Measurements from ENCODE around the gene COX19. TPM values are rescaled to one million over a fixed set of nuclear protein-coding genes. Genes with fewer than 3 reads are reported as not detected.

COX19 gene
- total RNA-seq, 4 donors from 2014 or later, result 4.7 to 6.5 (median 5.2) TPM

DNA sequence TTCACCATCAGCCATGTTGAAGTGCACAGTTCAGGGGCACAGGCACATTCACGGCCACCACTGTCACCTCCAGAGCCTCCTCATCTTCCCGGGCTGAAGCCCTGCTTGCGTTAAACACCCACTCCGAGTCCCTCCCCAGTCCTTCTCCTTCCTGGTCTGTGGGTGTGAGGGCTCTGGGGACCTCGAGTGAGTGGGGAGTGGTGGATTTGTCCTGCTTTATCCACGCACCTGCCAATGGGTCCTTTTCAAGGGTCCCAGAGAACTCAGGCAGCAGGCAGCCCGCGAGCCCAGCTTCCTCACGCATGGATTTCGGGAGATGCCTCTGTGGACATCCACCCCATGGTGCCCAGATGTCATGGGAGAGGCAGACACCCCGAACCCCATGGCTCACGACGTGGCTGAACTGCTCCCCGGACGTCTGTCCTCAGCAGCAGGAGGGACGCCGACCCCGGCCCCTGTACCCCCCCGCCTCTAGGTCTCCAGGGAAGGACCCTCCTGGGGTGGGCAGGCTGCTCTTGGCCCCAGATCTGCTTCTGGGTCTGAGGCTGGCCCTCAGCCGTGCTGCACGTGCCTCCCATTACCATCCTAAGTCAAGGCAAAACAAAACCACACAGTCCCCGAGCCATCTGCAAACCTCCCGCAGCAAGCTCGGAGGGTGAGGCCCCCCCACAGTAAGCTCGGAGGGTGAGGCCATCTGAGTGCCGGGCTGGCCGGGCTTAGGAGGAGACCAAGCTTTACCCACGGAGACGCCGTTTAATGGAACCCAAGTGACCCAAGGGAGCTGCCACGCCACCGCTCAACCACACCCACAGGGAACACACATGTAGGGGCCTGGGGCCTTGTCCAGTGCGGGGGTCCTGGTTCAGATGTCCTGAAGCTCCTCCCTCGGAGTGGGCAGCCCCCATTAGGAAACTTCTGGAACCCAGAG, 16.6 kb upstream of the COX19 start:
- TF ChIP-seq CTCF (IDR thresholded peaks at IDR 0.05 in 4 of 5, conservative IDR thresholded peaks at IDR 0.05 in 1 of 5) (no peak), POLR2A (IDR thresholded peaks at IDR 0.05) (no peak)
- Histone ChIP-seq H3K4me3 (no peak overlapping the region), H3K9me3 (no peaks in the 10 kb centered on the region), H3K36me3 (no peaks in the 10 kb centered on the region), H3K27me3 (peaks cover 37 to 56% (median 53%) of the 10 kb centered on the region in 3 donors), H3K4me1 (peaks cover 3% of the 10 kb centered on the region in 2 donors), H3K27ac (no peak overlapping the region)
- ATAC-seq (no peak), DNase-seq (no peak)
- intact Hi-C loops (cut with DNase I; ENCODE audit: low total_unique reads), result no loop called here
- in situ Hi-C loops (cut with MboI; ENCODE audit: low sequenced_read_pairs in 4 of 4), result loop anchor here (5.0 to 25.0 kb wide), 4 partner anchors 53 to 170 kb away; partner anchors contain the start of genes ZFAND2A (in 2 of the 4) and GPR146 (in 1 of the 4)

GRCh38 chr7:990933-991728, 15.8 kb upstream of the COX19 start:
- Histone ChIP-seq H3K27ac (no peak overlapping the region), H3K9me3 (no peaks in the 10 kb centered on the region), H3K27me3 (peaks cover 43 to 64% (median 62%) of the 10 kb centered on the region in 3 donors), H3K4me3 (no peak overlapping the region), H3K36me3 (no peaks in the 10 kb centered on the region), H3K4me1 (peaks cover 3% of the 10 kb centered on the region in 2 donors)
- intact Hi-C loops (cut with DNase I; ENCODE audit: low total_unique reads), result no loop called here
- no peak for ATAC-seq
- no peak for DNase-seq
- in situ Hi-C loops (cut with MboI; ENCODE audit: low sequenced_read_pairs in 4 of 4), result loop anchor here (5.0 to 25.0 kb wide), 4 partner anchors 54 to 171 kb away; partner anchors contain the start of genes ZFAND2A (in 2 of the 4) and GPR146 (in 1 of the 4)
- no peak for TF ChIP-seq POLR2A (IDR thresholded peaks at IDR 0.05)
- TF ChIP-seq CTCF (IDR thresholded peaks at IDR 0.05 in 4 of 5, conservative IDR thresholded peaks at IDR 0.05 in 1 of 5), result no peak

GRCh38 chr7:990352-990932, 15.1 kb upstream of the COX19 start:
- Histone ChIP-seq H3K4me1 (peaks cover 3% of the 10 kb centered on the region in 2 donors), H3K36me3 (no peaks in the 10 kb centered on the region), H3K27ac (no peak overlapping the region), H3K4me3 (no peak overlapping the region), H3K9me3 (no peaks in the 10 kb centered on the region), H3K27me3 (peaks cover 46 to 69% (median 69%) of the 10 kb centered on the region in 3 donors)
- in situ Hi-C loops (cut with MboI; ENCODE audit: low sequenced_read_pairs in 4 of 4) (loop anchor here (5.0 to 25.0 kb wide), 4 partner anchors 54 to 172 kb away; partner anchors contain the start of genes ZFAND2A (in 2 of the 4) and GPR146 (in 1 of the 4)), intact Hi-C loops (cut with DNase I; ENCODE audit: low total_unique reads) (no loop called here)
- DNase-seq (no peak), ATAC-seq (no peak)
- no peak for TF ChIP-seq POLR2A (IDR thresholded peaks at IDR 0.05)
- no peak for TF ChIP-seq CTCF (IDR thresholded peaks at IDR 0.05 in 4 of 5, conservative IDR thresholded peaks at IDR 0.05 in 1 of 5)

DNA sequence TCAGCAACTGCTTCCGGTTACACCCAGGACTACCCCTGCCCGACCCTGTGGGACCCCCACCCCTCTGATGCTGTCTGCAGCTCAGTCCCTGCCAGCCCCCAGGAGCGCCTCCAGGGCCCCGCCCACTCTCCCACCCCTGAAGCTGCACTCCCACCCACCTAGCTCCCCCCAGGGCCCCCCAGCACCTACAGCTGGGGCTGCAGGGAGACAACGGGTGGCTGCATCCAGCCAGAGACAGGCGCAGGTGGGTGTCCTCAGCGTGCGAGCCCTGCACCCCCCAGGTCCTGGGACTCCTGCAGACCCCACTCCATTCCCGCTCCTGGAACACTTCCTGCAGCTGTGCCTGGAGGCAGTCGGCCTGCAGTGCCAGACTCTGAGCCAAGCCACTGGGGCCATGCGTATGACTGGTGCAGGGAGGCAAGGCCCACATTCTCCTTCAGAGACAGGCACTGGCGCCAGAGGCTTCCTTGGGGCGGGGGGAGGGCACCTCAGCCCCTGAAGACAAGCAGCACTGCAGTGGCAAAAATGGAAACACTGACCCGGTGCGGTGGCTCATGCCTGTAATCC, 13.7 kb upstream of the COX19 start:
- H3K27me3 ChIP-seq, result peaks cover 52 to 83% (median 77%) of the 10 kb centered on the region in 3 donors

More for the DNA sequence above, 13.7 kb upstream of the COX19 start:
- ATAC-seq (no peak), DNase-seq (no peak)
- intact Hi-C loops (cut with DNase I; ENCODE audit: low total_unique reads) (no loop called here), in situ Hi-C loops (cut with MboI; ENCODE audit: low sequenced_read_pairs in 4 of 4) (loop anchor here in 2 of 4 donors (25.0 kb wide), 1 partner anchor 173 kb away; the partner anchor contains the start of gene ZFAND2A (in 2 of the 2))
- TF ChIP-seq CTCF (IDR thresholded peaks at IDR 0.05 in 4 of 5, conservative IDR thresholded peaks at IDR 0.05 in 1 of 5) (no peak), POLR2A (IDR thresholded peaks at IDR 0.05) (no peak)
- H3K36me3 ChIP-seq, result no peaks in the 10 kb centered on the region
- no peak overlapping the region for H3K4me3 ChIP-seq
- H3K27ac ChIP-seq, result no peak overlapping the region
- peaks cover 3% of the 10 kb centered on the region in 2 donors for H3K4me1 ChIP-seq
- H3K9me3 ChIP-seq, result no peaks in the 10 kb centered on the region

Measured in gastrocnemius medialis (tissue), 4 donors.